ENCODE data around the gene SLC25A25. TPM values are rescaled to one million over a fixed set of nuclear protein-coding genes. Genes with fewer than 3 reads are reported as not detected.

SLC25A25 gene
- total RNA-seq, 1 donor from 2014 or later: 27.9 TPM

DNA sequence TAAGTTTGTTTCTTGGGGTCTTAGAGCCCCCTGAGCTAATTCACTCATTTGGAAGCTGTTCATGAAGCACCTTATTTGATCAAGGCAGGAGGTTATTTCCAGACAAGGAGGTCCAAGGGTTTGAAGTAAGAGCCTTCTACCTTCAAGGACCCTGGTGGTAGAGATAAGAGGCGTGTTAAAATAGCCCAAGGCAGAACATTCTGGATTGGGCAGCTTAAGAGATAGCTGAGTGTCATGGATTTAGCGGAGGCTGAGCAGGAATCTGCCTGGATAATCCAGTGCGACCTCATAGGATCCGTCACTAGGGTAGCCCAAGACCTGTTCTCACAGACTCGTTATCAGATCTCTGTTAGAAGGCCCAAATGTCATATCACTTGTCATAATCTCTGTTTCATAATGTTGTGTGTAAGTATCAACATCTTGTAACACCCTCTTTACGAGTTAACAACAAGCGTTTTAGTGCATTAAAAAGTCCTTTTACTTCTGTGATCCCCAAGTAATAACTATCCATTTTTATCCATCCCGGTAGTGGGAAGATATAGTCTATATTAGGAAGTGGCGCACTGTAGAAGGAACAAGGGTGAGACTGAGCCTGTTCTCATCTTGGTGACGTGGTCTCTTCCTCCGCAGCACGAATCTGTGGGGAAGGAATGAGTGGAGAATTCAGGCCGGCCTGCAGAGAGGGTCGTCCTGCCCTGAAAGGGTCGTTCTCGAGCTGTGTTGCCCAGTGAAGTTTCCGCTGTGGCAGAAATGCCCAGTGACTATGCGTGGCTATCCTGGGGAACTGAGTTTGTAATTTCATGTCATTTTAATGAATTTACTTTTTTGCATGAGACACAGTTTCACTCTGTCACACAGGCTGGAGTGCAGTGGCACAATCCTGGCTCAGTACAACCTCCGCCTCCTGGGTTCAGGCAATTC lies 28.8 kb downstream of the SLC25A25 start:
- DNase-seq: no peak

- DNase-seq: no peak
These were observed 29.7 kb downstream of the SLC25A25 start for GRCh38 chr9:128097543-128098296.

- peak; percentile 87 for DNase-seq
These were observed 30.5 kb downstream of the SLC25A25 start for GRCh38 chr9:128098297-128099230.

DNA sequence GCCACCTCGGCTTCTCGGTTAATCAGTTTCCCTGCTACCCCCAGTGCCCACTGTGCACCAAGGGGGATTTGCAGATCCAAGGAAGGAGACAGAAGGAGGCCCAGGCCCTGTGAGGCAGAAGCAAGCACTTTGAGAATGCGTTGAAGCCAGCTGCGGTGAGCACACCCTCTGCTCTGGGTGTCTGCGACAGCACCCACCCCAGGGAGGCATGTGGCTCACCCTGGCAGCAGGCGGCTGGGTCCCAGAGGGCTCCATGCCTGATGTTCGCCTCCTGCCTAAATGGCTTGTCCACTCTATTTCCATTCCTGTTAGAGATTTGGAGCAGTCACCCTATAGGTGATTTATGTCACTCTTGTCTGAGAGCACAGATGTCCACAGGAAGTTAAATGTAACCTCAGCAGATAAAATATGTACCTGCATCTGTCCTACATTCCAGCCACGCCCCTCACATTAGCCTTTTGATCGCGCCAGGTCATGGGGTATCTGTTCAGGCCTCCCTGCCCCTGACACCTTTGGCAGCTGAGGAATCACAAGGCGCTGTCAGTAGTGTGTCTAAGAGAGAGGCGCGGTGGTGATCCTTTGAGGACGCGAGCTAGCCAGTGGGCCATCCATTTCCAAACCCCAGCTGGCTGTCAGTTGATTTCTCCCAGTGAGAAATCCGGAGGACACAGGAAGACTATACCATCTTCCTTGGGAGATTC lies 31.3 kb downstream of the SLC25A25 start:
- no peak for DNase-seq

DNA sequence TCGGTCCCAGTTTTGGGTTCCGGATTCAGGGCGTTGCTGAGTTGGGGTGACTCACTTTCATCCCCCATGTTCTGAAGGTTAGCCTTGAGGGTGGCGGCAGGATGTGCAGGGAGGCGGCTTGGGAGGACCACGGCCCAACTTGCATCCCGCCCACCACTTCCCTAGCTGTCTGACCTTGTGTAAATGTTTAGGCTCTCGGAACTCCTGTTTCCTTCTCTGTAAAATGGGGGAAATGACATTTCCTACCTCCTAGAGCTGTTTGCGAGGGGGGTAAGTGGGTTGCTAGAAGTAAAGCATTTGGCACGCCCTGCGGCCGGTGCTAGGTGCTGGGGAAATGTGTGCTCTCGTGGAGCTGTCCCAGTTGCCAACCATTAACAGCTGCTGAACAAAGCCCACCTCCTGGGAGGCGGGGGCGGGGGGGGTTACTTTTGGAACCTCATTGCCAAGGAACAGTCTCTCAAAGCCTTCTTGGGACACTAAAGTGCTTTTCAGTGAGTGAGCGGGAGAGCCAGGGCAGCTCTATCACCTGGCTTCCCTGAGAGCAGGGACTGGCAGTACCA lies 32.0 kb downstream of the SLC25A25 start:
- DNase-seq: no peak

- DNase-seq: no peak
These were observed 32.5 kb downstream of the SLC25A25 start for GRCh38 chr9:128100581-128100980.

GRCh38 chr9:128101231-128101661 lies 33.2 kb downstream of the SLC25A25 start:
- DNase-seq: no peak

DNA sequence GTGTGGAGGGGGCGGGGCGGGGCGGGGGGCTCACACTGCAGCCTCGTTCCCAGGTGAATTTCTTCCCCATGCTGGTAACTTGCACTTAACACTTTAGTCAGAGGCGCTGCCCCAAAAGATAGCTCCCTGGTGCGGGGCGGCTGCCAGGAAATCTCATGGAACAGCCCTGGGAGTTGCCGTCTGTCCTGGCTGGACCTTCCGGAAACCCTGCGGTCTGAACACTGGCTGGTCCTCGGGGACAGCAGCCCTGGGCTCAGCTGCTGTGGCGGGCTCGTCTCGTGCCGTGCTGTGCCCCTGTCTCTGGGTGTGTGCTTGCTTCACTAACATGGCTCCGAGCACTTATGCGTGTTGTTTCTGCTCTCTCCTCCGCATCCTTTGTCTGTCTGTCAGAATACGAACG lies 33.7 kb downstream of the SLC25A25 start:
- DNase-seq: no peak

GRCh38 chr9:128102196-128102595 lies 34.2 kb downstream of the SLC25A25 start:
- no peak for DNase-seq

DNA sequence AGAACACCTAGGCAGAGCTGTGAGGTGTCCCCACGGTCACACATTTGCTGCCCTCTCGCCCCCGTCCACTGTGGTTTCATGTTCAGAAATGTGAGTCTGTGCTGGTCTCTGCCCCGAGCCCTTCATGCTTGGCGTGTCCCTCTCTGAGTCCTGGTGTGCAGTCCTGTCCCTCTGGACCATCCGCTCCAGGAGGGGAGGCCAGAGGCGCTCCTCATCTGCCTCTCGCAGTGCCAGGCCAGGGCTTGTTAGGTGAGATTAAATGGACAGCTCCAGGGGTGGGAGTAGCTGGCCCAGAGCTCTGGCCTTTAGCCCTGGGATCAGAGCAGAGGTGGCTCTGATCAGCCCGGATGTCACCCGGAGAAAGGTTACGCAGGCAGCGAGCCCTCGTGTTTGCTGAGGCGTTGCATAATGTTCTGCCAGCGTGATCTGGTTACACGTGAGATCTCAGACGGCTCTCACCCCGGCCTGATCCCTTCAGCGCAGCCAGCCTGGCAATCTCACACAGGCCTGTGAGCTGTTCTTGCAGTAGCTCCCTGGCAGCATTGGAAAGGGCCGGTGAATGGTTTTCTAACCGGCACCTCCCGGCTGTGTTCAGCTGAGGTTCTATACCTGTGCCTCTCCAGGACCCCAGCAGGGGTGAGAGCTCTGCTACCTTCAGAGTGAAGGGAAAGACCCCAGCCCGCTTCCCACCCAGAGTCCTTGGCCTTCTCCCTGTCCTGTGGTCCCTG lies 35.0 kb downstream of the SLC25A25 start:
- no peak for DNase-seq

- no peak for DNase-seq
These were observed 35.5 kb downstream of the SLC25A25 start for GRCh38 chr9:128103589-128103962.

- DNase-seq: no peak
These were observed 36.2 kb downstream of the SLC25A25 start for GRCh38 chr9:128104171-128104618.

- DNase-seq: no peak
These were observed 37.6 kb downstream of the SLC25A25 start for GRCh38 chr9:128105538-128106175.

DNA sequence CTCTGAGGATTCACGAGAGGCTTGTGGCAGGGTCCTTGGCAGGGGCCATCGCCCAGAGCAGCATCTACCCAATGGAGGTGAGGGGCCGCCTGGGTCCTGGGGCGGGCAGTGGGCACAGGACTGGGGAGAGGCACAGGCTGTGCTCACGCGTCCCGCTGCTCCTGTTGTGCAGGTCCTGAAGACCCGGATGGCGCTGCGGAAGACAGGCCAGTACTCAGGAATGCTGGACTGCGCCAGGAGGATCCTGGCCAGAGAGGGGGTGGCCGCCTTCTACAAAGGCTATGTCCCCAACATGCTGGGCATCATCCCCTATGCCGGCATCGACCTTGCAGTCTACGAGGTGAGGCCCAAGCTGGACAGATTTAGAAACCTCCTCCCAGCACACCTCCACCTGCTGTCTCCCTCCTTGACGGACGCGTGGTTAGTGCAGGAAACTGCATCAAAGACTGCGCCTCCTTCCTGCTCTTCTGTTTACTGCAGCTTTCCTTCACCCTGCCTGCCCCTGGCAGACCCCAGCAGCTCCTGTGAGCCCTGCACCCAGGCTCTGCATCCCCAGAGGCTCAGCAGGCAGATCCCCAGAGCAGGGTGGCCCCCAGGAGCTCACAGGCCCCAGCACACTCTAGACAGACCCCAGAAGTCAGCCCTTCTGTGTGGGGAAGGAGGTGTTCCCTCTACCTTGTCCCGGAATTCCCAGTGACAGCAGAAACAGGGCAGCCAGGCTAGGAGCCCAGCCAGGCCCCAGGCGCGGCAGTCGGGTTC lies 38.3 kb downstream of the SLC25A25 start:
- DNase-seq: no peak

GRCh38 chr9:128106940-128107467 lies 39.0 kb downstream of the SLC25A25 start:
- DNase-seq: no peak

- DNase-seq: no peak
These were observed 39.6 kb downstream of the SLC25A25 start for GRCh38 chr9:128107468-128108268.

DNA sequence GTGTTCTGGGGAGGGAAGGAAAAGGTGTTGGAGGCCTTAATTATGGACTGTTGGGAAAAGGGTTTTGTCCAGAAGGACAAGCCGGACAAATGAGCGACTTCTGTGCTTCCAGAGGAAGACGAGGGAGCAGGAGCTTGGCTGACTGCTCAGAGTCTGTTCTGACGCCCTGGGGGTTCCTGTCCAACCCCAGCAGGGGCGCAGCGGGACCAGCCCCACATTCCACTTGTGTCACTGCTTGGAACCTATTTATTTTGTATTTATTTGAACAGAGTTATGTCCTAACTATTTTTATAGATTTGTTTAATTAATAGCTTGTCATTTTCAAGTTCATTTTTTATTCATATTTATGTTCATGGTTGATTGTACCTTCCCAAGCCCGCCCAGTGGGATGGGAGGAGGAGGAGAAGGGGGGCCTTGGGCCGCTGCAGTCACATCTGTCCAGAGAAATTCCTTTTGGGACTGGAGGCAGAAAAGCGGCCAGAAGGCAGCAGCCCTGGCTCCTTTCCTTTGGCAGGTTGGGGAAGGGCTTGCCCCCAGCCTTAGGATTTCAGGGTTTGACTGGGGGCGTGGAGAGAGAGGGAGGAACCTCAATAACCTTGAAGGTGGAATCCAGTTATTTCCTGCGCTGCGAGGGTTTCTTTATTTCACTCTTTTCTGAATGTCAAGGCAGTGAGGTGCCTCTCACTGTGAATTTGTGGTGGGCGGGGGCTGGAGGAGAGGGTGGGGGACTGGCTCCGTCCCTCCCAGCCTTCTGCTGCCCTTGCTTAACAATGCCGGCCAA lies 40.4 kb downstream of the SLC25A25 start:
- DNase-seq: no peak

Measured in skin of body (tissue), 2 donors.